Calu3 (cell line): ENCODE results near the gene GMPR2. TPM values are rescaled to one million over a fixed set of nuclear protein-coding genes. Genes with fewer than 3 reads are reported as not detected.

Source experiments
- BruUV-seq: library from RNA; stranded (reverse); fragments of 400-500 nt; replicated peaks from 2 replicates; lab custom pipeline; 2021; lab: Mats Ljungman, UMichigan
- CTCF ChIA-PET: fragments of 300-600 bp; sonication (Branson Sonifier 250); formaldehyde crosslinking; loops from one replicate; lab custom pipeline; 2022; ENCODE audit warnings: antibody characterized with exemption; lab: Charles Lee
- DNase-seq: peaks from one replicate; pipeline ENCODE4 v3.0.0; 2022
- H3K27ac Mint-ChIP-seq: one replicate; pipeline ENCODE4 v1.8.0; 2022; ENCODE audit warnings: mixed read lengths; ENCODE audit not compliant: unreplicated experiment
- H3K27me3 Mint-ChIP-seq: one replicate; pipeline ENCODE4 v1.8.0; 2022; ENCODE audit warnings: mixed read lengths; ENCODE audit not compliant: unreplicated experiment
- H3K36me3 Mint-ChIP-seq: one replicate; pipeline ENCODE4 v1.8.0; 2022; ENCODE audit warnings: mild to moderate bottlenecking, moderate library complexity, mixed read lengths; ENCODE audit not compliant: insufficient read depth, unreplicated experiment
- H3K4me1 Mint-ChIP-seq: one replicate; pipeline ENCODE4 v1.8.0; 2022; ENCODE audit warnings: mild to moderate bottlenecking, low read depth, mixed read lengths; ENCODE audit not compliant: unreplicated experiment
- H3K4me3 Mint-ChIP-seq: one replicate; pipeline ENCODE4 v1.8.0; 2022; ENCODE audit warnings: mild to moderate bottlenecking, low read depth, moderate library complexity, mixed read lengths; ENCODE audit not compliant: unreplicated experiment
- H3K9me3 Mint-ChIP-seq: one replicate; pipeline ENCODE4 v1.8.0; 2022; ENCODE audit warnings: low read depth, mixed read lengths; ENCODE audit not compliant: unreplicated experiment
- CTCF ChIP-seq: fragments of 200-600 bp; IDR thresholded peaks from one replicate; pipeline ENCODE4 v1.8.0; 2022; ENCODE audit warnings: antibody characterized with exemption; ENCODE audit not compliant: unreplicated experiment
- intact Hi-C: fragments of 100-400 bp; cut with micrococcal nuclease; formaldehyde crosslinking; loops from one replicate; pipeline ENCODE4 v1.10.0; 2022; ENCODE audit not compliant: unreplicated experiment
- total RNA-seq: library from RNA; stranded (reverse); gene quantifications from 2 replicates; pipeline ENCODE4 v1.2.3, GENCODE V29; 2022

The GMPR2 gene
- total RNA-seq, 1 experiment from 2014 or later: 63.4 TPM

- H3K36me3 Mint-ChIP-seq: peaks cover 34% of the 10 kb centered on the region
- no peaks in the 10 kb centered on the region for H3K27me3 Mint-ChIP-seq
- peak overlapping the region; percentile 83 for H3K4me3 Mint-ChIP-seq
- peak overlapping the region; percentile 67 for H3K27ac Mint-ChIP-seq
- CTCF ChIA-PET: no interaction called here
- no peak for TF ChIP-seq CTCF
- H3K4me1 Mint-ChIP-seq: peaks cover 23% of the 10 kb centered on the region
- intact Hi-C loops: no loop called here
- DNase-seq: no peak
- H3K9me3 Mint-ChIP-seq: no peaks in the 10 kb centered on the region
- TSS peak; percentile 56 for BruUV-seq
Observed at GRCh38 chr14:24231263-24232120, 1.2 kb upstream of the GMPR2 start.

DNA sequence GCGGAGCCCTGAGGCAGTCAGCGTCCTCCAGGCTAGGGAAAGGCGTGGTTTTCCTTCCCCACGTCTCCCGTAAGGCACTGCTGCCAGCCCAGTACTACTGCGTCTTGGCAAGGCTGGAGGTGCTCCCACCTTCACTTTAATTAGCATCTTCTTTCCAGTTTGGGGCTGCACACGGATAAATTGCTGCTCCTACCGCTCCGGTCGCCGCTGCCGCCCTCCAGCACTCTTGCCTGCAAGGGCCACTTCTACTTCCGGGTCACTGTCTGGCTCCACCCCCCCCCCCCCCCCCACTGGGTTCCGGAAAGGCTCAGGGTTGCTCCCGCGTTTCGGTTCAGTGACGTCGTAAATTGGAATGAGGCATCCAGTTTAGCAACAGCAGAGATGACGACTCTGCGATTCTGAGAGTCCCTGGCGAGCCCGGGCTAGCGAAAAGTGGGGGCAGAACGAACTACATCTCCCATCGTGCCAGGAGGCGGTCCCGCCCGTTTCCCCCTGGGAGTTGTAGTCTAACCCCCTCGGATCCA is 546 bp upstream of the GMPR2 start, which contains the start of gene NEDD8:
TSS of gene NEDD8 (minus strand) at position 247 of the 524 bp plus-strand sequence. CDS start at position 147, 100 bp downstream.
- CTCF ChIA-PET: no interaction called here
- peak; percentile 87 for DNase-seq
- H3K27me3 Mint-ChIP-seq: no peaks in the 10 kb centered on the region
- H3K36me3 Mint-ChIP-seq: peaks cover 41% of the 10 kb centered on the region
- TF ChIP-seq CTCF: no peak
- intact Hi-C loops: no loop called here
- H3K4me3 Mint-ChIP-seq: peak within 1 kb of the TSS; percentile 83
- peak within 1 kb of the TSS; percentile 67 for H3K27ac Mint-ChIP-seq
- H3K4me1 Mint-ChIP-seq: peaks cover 19% of the 10 kb centered on the region
- BruUV-seq: no TSS peak
- no peaks in the 10 kb centered on the region for H3K9me3 Mint-ChIP-seq

GRCh38 chr14:24233538-24233866 is 773 bp downstream of the GMPR2 start:
- no peaks in the 10 kb centered on the region for H3K9me3 Mint-ChIP-seq
- intact Hi-C loops: no loop called here
- no peak for TF ChIP-seq CTCF
- peaks cover 24% of the 10 kb centered on the region for H3K4me1 Mint-ChIP-seq
- no peaks in the 10 kb centered on the region for H3K27me3 Mint-ChIP-seq
- H3K27ac Mint-ChIP-seq: no peak overlapping the region
- peak overlapping the region; percentile 83 for H3K4me3 Mint-ChIP-seq
- BruUV-seq: no TSS peak
- H3K36me3 Mint-ChIP-seq: peaks cover 55% of the 10 kb centered on the region
- DNase-seq: no peak
- CTCF ChIA-PET: no interaction called here

DNA sequence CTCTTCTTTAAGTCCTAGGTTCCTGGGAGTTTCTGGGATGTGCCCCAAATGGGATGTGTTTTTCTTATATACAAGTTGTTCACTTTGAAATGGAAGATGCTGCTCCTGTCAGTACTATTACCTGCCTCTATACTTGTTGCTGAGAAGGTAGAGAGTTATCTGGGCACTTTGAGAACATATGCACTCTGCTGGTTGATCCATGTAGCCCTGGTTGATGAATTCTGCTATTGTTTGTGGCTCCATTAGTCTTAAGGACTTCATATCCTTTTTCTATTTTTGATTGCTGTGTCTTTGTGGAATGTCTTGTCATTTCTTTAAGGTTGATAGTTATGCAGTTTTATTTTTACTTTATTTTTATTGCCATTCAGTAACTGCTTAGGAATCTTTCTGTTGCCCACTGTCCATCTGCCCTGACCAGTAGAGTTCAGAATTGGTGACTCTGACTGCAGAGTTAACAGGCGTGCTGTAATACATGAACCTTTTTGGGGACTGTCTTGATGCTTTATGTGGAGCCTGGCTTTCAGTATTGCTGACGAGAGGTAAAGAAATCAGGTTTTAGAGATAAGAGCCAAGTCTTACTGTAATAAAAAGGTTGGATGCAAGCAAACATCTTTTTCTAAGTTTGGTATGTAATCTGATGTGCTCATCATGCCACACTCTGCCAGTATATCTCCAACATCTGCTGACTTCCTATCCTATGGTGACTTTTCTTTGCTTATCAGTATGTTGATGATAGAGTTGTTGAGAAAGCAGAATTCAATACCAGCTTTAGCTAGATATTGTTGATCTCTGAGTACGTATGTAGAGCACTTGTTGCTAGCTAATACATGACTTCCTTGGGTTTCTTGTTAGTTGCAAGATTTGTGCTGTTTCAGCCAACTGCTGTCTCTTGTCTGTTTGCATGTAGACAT is 1.6 kb downstream of the GMPR2 start:
- H3K27me3 Mint-ChIP-seq: no peaks in the 10 kb centered on the region
- no peak for TF ChIP-seq CTCF
- H3K27ac Mint-ChIP-seq: no peak overlapping the region
- CTCF ChIA-PET: interaction anchor here (1.2 kb wide), 1 partner anchor 63 kb away, joined by 3 read pairs; no protein-coding TSS in a partner anchor
- no peak for DNase-seq
- peaks cover 24% of the 10 kb centered on the region for H3K4me1 Mint-ChIP-seq
- no peaks in the 10 kb centered on the region for H3K9me3 Mint-ChIP-seq
- peak overlapping the region; percentile 83 for H3K4me3 Mint-ChIP-seq
- intact Hi-C loops: no loop called here
- BruUV-seq: no TSS peak
- H3K36me3 Mint-ChIP-seq: peaks cover 55% of the 10 kb centered on the region
